ENCODE results near the gene UTP4. TPM values are rescaled to one million over a fixed set of nuclear protein-coding genes. Genes with fewer than 3 reads are reported as not detected.

The UTP4 gene
- total RNA-seq, 4 donors from 2014 or later: 16.4 to 36.2 (median 25.8) TPM

GRCh38 chr16:69171325-69172084, 39.1 kb downstream of the UTP4 start:
- Histone ChIP-seq H3K4me3 (no peak overlapping the region), H3K4me1 (peaks cover 0 to 54% (median 7%) of the 10 kb centered on the region in 3 donors), H3K9me3 (no peaks in the 10 kb centered on the region), H3K27ac (peak overlapping the region; percentile 83 to 87 (median 84)), H3K27me3 (no peaks in the 10 kb centered on the region), H3K36me3 (peaks cover 2 to 31% of the 10 kb centered on the region in 2 donors)
- whole genome bisulfite sequencing, 2 donors (ENCODE audit: low coverage in 1 of 2): 0 to 26% methylated on average over 2 to 6 of the region's 6 CpGs
- no peak for TF ChIP-seq POLR2A (IDR thresholded peaks at IDR 0.05)
- peak; percentile 23 for TF ChIP-seq POLR2AphosphoS5 (IDR thresholded peaks at IDR 0.05)
- TF ChIP-seq EP300 (IDR thresholded peaks at IDR 0.05): no peak
- no peak for TF ChIP-seq CTCF (IDR thresholded peaks at IDR 0.05)
- no peak for ATAC-seq

DNA sequence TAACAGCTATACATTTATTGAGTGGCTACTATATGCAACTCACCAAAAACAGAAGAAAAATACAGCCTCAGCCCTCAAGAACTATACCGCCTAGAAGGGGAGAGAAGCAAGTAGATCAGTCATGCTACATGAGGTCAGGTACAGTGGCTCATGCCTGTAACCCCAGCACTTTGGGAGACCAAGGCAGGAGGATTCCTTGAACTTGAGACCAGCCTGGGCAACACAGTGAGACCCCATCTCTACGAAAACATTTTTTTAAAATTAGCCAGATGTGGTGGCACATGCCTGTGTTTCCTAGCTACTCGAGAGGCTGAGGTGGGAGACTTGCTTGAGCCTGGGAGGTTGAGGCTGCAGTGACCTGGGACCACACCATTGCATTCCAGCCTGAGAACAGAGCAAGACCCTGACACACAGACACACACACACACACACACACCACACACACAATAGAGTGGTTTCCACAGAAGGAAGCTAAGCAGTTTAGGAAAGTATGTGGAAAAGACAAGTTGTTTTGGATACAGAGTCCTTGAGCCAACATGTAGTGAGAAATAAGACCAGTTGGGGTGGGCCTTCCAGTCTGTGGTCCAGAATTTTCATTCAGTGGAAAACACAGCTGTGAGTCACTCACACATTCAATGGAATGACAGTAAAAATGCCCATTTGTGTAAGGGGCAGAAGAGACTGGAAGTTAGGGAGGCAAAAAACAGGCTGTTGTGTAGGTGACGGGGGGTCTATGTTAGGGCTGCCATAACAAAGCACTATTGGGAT, 43.8 kb downstream of the UTP4 start:
- no peaks in the 10 kb centered on the region for H3K9me3 ChIP-seq
- H3K36me3 ChIP-seq: no peaks in the 10 kb centered on the region
- WGBS, 2 donors (ENCODE audit: low coverage in 1 of 2): 54 to 71% methylated on average over 3 to 4 of the region's 4 CpGs
- TF ChIP-seq POLR2AphosphoS5 (IDR thresholded peaks at IDR 0.05) (peak; percentile 40), POLR2A (IDR thresholded peaks at IDR 0.05) (no peak)
- peaks cover 8 to 92% (median 27%) of the 10 kb centered on the region in 3 donors for H3K4me1 ChIP-seq
- no peaks in the 10 kb centered on the region for H3K27me3 ChIP-seq
- peak overlapping the region in 3 of 4 donors; percentile 45 to 70 (median 53) for H3K27ac ChIP-seq
- peak; percentile 52 for ATAC-seq
- H3K4me3 ChIP-seq: no peak overlapping the region

DNA sequence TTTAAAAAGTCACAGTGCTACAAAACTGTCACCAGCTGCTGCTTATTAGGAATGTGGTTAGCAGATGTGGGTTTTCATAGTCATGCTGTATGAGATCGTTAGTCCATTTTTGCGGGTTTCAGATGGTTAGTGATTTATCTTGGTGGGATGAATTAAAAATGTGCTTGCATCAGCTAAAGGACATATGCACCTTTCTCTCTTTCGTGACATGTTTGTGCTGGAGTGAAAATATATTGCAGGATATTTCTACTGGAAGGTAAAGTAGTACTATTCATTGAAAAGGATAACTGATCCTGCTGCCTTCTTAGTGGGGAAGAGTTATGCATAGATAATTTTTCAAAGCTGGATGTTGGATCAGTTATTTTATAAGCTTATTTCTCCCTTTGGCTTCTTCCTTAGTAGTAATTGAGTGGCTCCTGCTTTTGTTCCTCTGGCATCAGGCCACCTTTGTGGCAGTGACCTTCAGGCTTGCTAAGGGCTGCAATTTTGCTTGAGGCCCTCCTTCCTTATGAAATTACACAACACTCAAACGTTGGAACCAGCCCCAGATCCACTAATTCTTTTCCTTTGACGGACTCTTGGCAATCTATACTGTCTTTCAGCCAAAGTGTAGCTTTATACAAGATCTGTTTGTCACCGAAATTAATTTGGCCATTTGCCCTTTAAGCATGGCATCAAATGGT, 47.0 kb downstream of the UTP4 start:
- Histone ChIP-seq H3K27ac (peak overlapping the region; percentile 62 to 79 (median 72)), H3K9me3 (no peaks in the 10 kb centered on the region), H3K27me3 (no peaks in the 10 kb centered on the region), H3K4me3 (no peak overlapping the region), H3K36me3 (no peaks in the 10 kb centered on the region), H3K4me1 (peaks cover 11 to 87% (median 28%) of the 10 kb centered on the region in 3 donors)
- ATAC-seq: peak; percentile 91
- 1 to 3% methylated on average over 6 of the region's 6 CpGs for WGBS, 2 donors (ENCODE audit: low coverage in 1 of 2)
- TF ChIP-seq POLR2AphosphoS5 (IDR thresholded peaks at IDR 0.05) (peak; percentile 93), CTCF (IDR thresholded peaks at IDR 0.05) (no peak)

- peaks cover 11 to 83% (median 28%) of the 10 kb centered on the region in 3 donors for H3K4me1 ChIP-seq
- H3K27me3 ChIP-seq: no peaks in the 10 kb centered on the region
- H3K4me3 ChIP-seq: no peak overlapping the region
- TF ChIP-seq EP300 (IDR thresholded peaks at IDR 0.05) (no peak), CTCF (IDR thresholded peaks at IDR 0.05) (no peak), POLR2A (IDR thresholded peaks at IDR 0.05) (no peak), POLR2AphosphoS5 (IDR thresholded peaks at IDR 0.05) (no peak)
- ATAC-seq: no peak
- H3K36me3 ChIP-seq: no peaks in the 10 kb centered on the region
- H3K9me3 ChIP-seq: no peaks in the 10 kb centered on the region
- peak overlapping the region; percentile 62 to 79 (median 77) for H3K27ac ChIP-seq
These were observed 47.5 kb downstream of the UTP4 start for GRCh38 chr16:69180011-69180338.

- Histone ChIP-seq H3K4me3 (no peak overlapping the region), H3K27ac (peak overlapping the region in 3 of 4 donors; percentile 10 to 50 (median 33)), H3K9me3 (no peaks in the 10 kb centered on the region), H3K4me1 (peaks cover 11 to 67% (median 34%) of the 10 kb centered on the region in 3 donors), H3K27me3 (no peaks in the 10 kb centered on the region), H3K36me3 (no peaks in the 10 kb centered on the region)
- no peak for ATAC-seq
- TF ChIP-seq CTCF (IDR thresholded peaks at IDR 0.05) (no peak), POLR2A (IDR thresholded peaks at IDR 0.05) (no peak), POLR2AphosphoS5 (IDR thresholded peaks at IDR 0.05) (no peak), EP300 (IDR thresholded peaks at IDR 0.05) (no peak)
- 19 to 27% methylated on average over 7 to 10 of the region's 10 CpGs for WGBS, 2 donors (ENCODE audit: low coverage in 1 of 2)
These were observed 50.4 kb downstream of the UTP4 start for GRCh38 chr16:69182730-69183416.

All from gastroesophageal sphincter (tissue), 4 donors.